ENCODE measurements around the gene HRH3.

Gene HRH3

DNA sequence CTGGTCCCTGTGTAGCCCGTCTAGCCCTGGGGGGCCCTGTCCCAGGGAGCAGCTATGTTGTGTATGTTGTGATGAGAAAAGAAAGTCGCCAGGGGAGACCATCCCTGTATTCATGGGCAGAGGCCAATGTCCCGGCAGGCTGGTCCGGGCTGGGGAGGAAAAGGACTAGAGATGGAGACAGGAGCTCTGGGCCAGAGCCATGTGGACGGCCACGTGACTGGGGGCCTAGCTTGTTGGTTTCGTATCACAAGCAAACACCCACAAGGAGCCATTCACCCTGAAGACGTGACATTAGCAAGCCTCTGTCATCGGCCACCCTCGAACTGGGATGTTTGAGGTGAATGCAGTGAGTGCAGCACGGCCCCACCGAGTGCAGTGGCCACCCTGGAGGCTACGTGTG, 2.9 kb upstream of the HRH3 start:
- 81 to 92% methylated on average over 6 to 12 of the region's 13 CpGs for WGBS, 2 experiments (ENCODE audit: insufficient coverage in 2 of 2)
- peaks cover 9% of the 10 kb centered on the region for H3K4me1 ChIP-seq (ENCODE audit: control insufficient read depth, insufficient read depth, low read length, poor library complexity, severe bottlenecking)
- H3K9me3 ChIP-seq (ENCODE audit: control insufficient read depth, low read length): no peaks in the 10 kb centered on the region
- H3K36me3 ChIP-seq (ENCODE audit: control insufficient read depth, insufficient read depth, low read length): no peaks in the 10 kb centered on the region
- no peak overlapping the region for H3K27ac ChIP-seq (ENCODE audit: low read depth, low read length, severe bottlenecking)
- no peak overlapping the region for H3K4me3 ChIP-seq (ENCODE audit: extremely low read depth, insufficient read depth, low read length, poor library complexity, severe bottlenecking)

DNA sequence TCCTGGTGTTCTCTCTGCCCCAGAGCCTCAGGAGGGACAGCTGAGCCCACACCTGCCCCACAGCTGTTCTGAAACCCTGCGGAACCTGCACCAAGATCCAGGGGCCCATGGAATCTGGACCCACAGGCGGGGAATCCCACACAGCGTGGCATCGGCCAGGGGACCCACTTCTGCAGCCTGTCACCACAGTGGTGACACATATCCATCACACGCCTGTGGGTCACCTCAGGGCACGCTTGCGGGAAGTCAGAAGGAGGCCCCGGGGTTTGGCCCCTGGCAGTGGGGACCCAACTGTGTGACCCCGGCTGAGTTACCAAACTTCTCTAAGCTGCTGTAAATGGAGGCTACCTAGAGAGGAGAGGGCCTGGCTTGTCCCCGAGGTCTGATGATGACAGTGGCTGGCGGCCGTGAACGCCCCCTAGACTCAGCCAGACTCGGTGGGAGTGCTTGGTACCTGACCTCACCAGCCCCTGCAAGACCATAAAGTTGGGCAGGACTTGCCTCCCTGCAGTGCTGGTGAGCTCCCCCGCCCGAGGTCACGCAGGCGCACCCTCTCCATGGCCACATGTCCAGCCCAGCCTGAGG, 2.3 kb upstream of the HRH3 start:
- H3K36me3 ChIP-seq (ENCODE audit: control insufficient read depth, insufficient read depth, low read length): no peaks in the 10 kb centered on the region
- no peak overlapping the region for H3K27ac ChIP-seq (ENCODE audit: low read depth, low read length, severe bottlenecking)
- no peak overlapping the region for H3K4me3 ChIP-seq (ENCODE audit: extremely low read depth, insufficient read depth, low read length, poor library complexity, severe bottlenecking)
- WGBS, 2 experiments (ENCODE audit: insufficient coverage in 2 of 2): 87 to 90% methylated on average over 17 of the region's 18 CpGs
- H3K4me1 ChIP-seq (ENCODE audit: control insufficient read depth, insufficient read depth, low read length, poor library complexity, severe bottlenecking): peaks cover 9% of the 10 kb centered on the region
- H3K9me3 ChIP-seq (ENCODE audit: control insufficient read depth, low read length): no peaks in the 10 kb centered on the region

- Histone ChIP-seq H3K4me1 (ENCODE audit: control insufficient read depth, insufficient read depth, low read length, poor library complexity, severe bottlenecking) (peaks cover 9% of the 10 kb centered on the region), H3K36me3 (ENCODE audit: control insufficient read depth, insufficient read depth, low read length) (no peaks in the 10 kb centered on the region), H3K27ac (ENCODE audit: low read depth, low read length, severe bottlenecking) (no peak overlapping the region), H3K4me3 (ENCODE audit: extremely low read depth, insufficient read depth, low read length, poor library complexity, severe bottlenecking) (no peak overlapping the region), H3K9me3 (ENCODE audit: control insufficient read depth, low read length) (no peaks in the 10 kb centered on the region)
- 5 to 8% methylated on average over 18 to 35 of the region's 46 CpGs for WGBS, 2 experiments (ENCODE audit: insufficient coverage in 2 of 2)
Measured at GRCh38 chr20:62220666-62221568, 839 bp upstream of the HRH3 start.

DNA sequence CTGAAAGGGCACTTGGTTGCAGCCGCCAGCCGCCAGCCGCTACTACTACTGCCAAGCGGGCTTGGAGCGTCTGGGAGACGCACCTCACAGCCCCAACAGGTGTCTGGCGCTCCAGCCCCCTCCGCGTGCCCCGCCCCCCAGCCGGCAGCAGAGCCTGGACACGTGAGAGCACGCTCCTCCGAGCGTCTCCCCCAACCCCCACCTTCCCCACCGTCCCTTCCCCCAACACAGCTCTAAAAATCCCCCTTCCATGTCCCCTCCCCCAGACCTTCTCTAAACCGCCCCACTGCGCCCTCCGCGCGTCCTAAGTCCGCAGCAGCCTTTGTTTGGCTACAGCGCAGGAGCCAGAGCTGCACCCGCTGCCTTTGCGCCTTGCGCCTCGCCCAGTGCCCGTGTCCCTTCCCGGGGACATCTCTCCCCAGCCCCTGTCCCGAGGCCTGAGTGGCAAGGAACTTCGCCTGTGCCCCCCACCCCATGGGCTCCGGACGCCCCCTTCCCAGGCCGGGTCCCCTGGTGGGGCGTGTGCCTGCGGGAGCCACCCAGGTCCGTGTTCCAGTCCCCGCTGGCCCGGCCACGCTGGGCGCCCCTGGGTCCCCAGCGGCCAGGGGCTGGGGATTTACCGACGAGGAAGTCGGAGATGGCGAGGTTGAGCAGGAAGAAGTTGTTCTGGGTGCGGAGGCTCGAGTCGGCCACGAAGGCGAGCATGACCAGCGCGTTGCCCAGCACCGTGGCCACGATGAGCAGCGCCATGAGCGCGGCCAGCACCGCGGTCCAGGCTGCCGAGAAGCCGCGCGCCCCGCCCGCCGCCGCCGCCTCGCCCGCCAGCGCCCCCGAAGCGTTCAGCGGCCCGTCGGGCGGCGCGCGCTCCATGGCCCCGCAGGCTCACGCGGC, 732 bp downstream of the HRH3 start:
- 1 to 2% methylated on average over 46 to 70 of the region's 84 CpGs for WGBS, 2 experiments (ENCODE audit: insufficient coverage in 2 of 2)
- Histone ChIP-seq H3K36me3 (ENCODE audit: control insufficient read depth, insufficient read depth, low read length) (no peaks in the 10 kb centered on the region), H3K27ac (ENCODE audit: low read depth, low read length, severe bottlenecking) (no peak overlapping the region), H3K4me1 (ENCODE audit: control insufficient read depth, insufficient read depth, low read length, poor library complexity, severe bottlenecking) (peaks cover 9% of the 10 kb centered on the region), H3K4me3 (ENCODE audit: extremely low read depth, insufficient read depth, low read length, poor library complexity, severe bottlenecking) (no peak overlapping the region), H3K9me3 (ENCODE audit: control insufficient read depth, low read length) (no peaks in the 10 kb centered on the region)

- 51 to 53% methylated on average over 31 to 37 of the region's 38 CpGs for WGBS, 2 experiments (ENCODE audit: insufficient coverage in 2 of 2)
- Histone ChIP-seq H3K4me3 (ENCODE audit: extremely low read depth, insufficient read depth, low read length, poor library complexity, severe bottlenecking) (no peak overlapping the region), H3K27ac (ENCODE audit: low read depth, low read length, severe bottlenecking) (no peak overlapping the region), H3K36me3 (ENCODE audit: control insufficient read depth, insufficient read depth, low read length) (no peaks in the 10 kb centered on the region), H3K9me3 (ENCODE audit: control insufficient read depth, low read length) (no peaks in the 10 kb centered on the region), H3K4me1 (ENCODE audit: control insufficient read depth, insufficient read depth, low read length, poor library complexity, severe bottlenecking) (peaks cover 9% of the 10 kb centered on the region)
Measured at GRCh38 chr20:62217913-62218773, 1.9 kb downstream of the HRH3 start.

DNA sequence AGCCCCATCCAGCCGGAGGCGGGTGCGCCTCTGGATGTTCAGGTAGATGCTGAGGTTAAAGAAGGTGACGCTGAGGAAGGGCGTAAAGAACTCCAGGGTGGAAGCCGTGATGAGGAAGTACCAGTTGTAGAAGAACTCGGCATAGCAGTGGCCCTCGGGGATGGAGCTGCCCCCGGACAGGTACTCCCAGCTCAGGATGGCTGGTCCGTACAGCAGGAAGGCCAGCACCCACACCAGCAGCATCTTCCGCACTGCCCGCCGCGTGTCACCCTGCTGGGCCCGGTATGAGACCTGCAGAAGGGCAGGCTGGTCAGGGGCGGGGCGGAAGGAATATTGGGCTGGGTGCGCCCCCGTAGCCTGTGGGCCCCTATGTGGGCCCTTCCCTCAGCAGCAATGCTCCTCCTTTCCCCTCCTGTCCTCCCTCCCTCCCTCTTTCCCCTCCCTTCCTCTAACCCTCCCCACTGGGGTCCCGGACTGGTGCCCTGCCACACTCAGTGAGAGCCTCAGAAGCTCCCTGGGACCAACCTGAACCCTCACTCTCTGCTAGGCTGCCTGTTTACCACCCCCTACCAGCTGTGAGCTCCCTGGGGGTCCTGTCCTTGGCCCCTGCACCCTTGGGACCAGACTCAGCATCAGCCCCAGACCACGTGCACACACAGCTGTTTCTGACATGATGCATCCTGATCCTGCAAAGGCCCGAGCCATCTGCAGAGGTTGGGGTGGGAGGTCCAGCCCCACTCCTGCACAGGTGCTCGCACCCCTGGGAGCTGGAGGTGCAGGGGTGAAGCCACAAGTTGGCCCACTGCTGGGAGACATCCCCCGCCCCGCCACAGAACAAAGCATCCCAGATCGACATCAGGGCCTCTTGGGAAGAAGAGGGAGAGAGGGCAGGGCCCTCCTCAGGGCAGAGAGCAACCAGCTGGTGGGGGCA, 3.2 kb downstream of the HRH3 start:
- Histone ChIP-seq H3K36me3 (ENCODE audit: control insufficient read depth, insufficient read depth, low read length) (no peaks in the 10 kb centered on the region), H3K27ac (ENCODE audit: low read depth, low read length, severe bottlenecking) (no peak overlapping the region), H3K4me3 (ENCODE audit: extremely low read depth, insufficient read depth, low read length, poor library complexity, severe bottlenecking) (no peak overlapping the region), H3K4me1 (ENCODE audit: control insufficient read depth, insufficient read depth, low read length, poor library complexity, severe bottlenecking) (peaks cover 9% of the 10 kb centered on the region), H3K9me3 (ENCODE audit: control insufficient read depth, low read length) (no peaks in the 10 kb centered on the region)
- 76 to 89% methylated on average over 21 to 25 of the region's 26 CpGs for WGBS, 2 experiments (ENCODE audit: insufficient coverage in 2 of 2)

DNA sequence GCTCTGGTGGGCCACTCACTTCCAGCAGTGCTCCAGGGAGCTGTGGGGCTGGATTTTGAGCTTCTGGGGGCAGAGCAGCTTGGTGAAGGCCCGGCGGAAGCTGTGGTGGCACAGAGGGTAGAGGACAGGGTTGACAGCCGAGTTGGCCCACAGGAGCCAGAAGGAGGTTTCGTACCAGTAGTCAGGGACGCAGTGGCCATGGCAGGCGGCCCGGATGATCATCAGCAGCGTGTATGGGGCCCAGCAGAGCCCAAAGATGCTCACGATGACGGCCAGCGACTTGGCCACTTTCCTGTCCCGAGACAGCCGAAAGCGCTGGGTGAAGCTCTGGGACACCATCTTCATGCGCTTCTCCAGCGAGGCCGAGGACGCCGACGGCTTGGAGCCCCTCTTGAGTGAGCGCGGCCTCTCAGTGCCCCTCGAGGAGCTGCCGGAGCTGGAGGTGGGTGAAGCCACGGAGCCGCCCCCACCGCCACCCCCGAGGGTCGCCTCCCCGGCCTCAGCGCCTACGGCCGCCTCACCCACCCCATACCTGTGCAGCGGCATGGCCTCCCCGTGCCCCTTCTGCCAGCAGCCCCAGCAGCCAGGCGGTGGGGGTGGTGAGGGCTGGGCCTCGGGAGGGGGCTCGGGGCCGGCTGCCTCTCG, 4.0 kb downstream of the HRH3 start:
- no peak overlapping the region for H3K27ac ChIP-seq (ENCODE audit: low read depth, low read length, severe bottlenecking)
- no peaks in the 10 kb centered on the region for H3K36me3 ChIP-seq (ENCODE audit: control insufficient read depth, insufficient read depth, low read length)
- H3K9me3 ChIP-seq (ENCODE audit: control insufficient read depth, low read length): no peaks in the 10 kb centered on the region
- peaks cover 6% of the 10 kb centered on the region for H3K4me1 ChIP-seq (ENCODE audit: control insufficient read depth, insufficient read depth, low read length, poor library complexity, severe bottlenecking)
- H3K4me3 ChIP-seq (ENCODE audit: extremely low read depth, insufficient read depth, low read length, poor library complexity, severe bottlenecking): no peak overlapping the region
- 79 to 88% methylated on average over 25 to 26 of the region's 40 CpGs for WGBS, 2 experiments (ENCODE audit: insufficient coverage in 2 of 2)

GRCh38 chr20:62215020-62215990, 4.8 kb downstream of the HRH3 start:
- Histone ChIP-seq H3K36me3 (ENCODE audit: control insufficient read depth, insufficient read depth, low read length) (no peaks in the 10 kb centered on the region), H3K4me1 (ENCODE audit: control insufficient read depth, insufficient read depth, low read length, poor library complexity, severe bottlenecking) (peaks cover 6% of the 10 kb centered on the region), H3K4me3 (ENCODE audit: extremely low read depth, insufficient read depth, low read length, poor library complexity, severe bottlenecking) (no peak overlapping the region), H3K27ac (ENCODE audit: low read depth, low read length, severe bottlenecking) (no peak overlapping the region), H3K9me3 (ENCODE audit: control insufficient read depth, low read length) (no peaks in the 10 kb centered on the region)
- 85 to 92% methylated on average over 13 to 27 of the region's 29 CpGs for WGBS, 2 experiments (ENCODE audit: insufficient coverage in 2 of 2)

Measured in mesodermal cell (in vitro differentiated cells).